SH-SY5Y (cell line): Measurements from ENCODE around the gene ARHGAP5.

Experiments
- GATA2 ChIP-seq: IDR thresholded peaks from 2 replicates; pipeline ENCODE4 v1.6.1; 2011; ENCODE audit warnings: mild to moderate bottlenecking, low read depth, low read length
- GATA3 ChIP-seq: IDR thresholded peaks from 2 replicates; pipeline ENCODE4 v1.6.1; 2011; ENCODE audit warnings: low read depth, mild to moderate bottlenecking, low read length, moderate library complexity

GRCh38 chr14:32078023-32078857, 1.1 kb downstream of the ARHGAP5 start:
- TF ChIP-seq GATA2 (no peak), GATA3 (no peak)
